D721Med (cell line): ENCODE results near the gene C17orf100.

Experiments
- DNase-seq: peaks from one replicate; pipeline ENCODE4 v3.0.0; 2011; ENCODE audit warnings: low spot score; ENCODE audit not compliant: insufficient read length
- FAIRE-seq: peaks from 2 replicates; lab custom pipeline; 2011; peaks lifted over from hg19 to GRCh38; lab: Jason Lieb, UNC
- TF ChIP-seq, protein P1 (sequence below): IDR thresholded peaks from 2 replicates; pipeline ENCODE4 v1.5.1; 2012; ENCODE audit warnings: mild to moderate bottlenecking, control low read depth; ENCODE audit not compliant: insufficient read depth; ENCODE audit errors: missing control alignments

The C17orf100 gene

GRCh38 chr17:6667516-6667915 lies 16.0 kb downstream of the C17orf100 start:
- TF ChIP-seq, protein P1, sequence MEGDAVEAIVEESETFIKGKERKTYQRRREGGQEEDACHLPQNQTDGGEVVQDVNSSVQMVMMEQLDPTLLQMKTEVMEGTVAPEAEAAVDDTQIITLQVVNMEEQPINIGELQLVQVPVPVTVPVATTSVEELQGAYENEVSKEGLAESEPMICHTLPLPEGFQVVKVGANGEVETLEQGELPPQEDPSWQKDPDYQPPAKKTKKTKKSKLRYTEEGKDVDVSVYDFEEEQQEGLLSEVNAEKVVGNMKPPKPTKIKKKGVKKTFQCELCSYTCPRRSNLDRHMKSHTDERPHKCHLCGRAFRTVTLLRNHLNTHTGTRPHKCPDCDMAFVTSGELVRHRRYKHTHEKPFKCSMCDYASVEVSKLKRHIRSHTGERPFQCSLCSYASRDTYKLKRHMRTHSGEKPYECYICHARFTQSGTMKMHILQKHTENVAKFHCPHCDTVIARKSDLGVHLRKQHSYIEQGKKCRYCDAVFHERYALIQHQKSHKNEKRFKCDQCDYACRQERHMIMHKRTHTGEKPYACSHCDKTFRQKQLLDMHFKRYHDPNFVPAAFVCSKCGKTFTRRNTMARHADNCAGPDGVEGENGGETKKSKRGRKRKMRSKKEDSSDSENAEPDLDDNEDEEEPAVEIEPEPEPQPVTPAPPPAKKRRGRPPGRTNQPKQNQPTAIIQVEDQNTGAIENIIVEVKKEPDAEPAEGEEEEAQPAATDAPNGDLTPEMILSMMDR, result no peak
- DNase-seq (no peak), FAIRE-seq (no peak)

- TF ChIP-seq, protein P1, result no peak
- FAIRE-seq, result no peak
These were observed 16.7 kb downstream of the C17orf100 start for GRCh38 chr17:6668219-6668618.

GRCh38 chr17:6668727-6669425 lies 17.3 kb downstream of the C17orf100 start:
- TF ChIP-seq, protein P1, result no peak
- DNase-seq, result no peak
- FAIRE-seq, result no peak

More at GRCh38 chr17:6668219-6668618, 16.7 kb downstream of the C17orf100 start:
- DNase-seq, result no peak

GRCh38 chr17:6669479-6670212 lies 18.1 kb downstream of the C17orf100 start:
- DNase-seq (no peak), FAIRE-seq (no peak)
- TF ChIP-seq, protein P1, result no peak

- FAIRE-seq, result no peak
- TF ChIP-seq, protein P1, result no peak
- DNase-seq, result no peak
These were observed 19.0 kb downstream of the C17orf100 start for GRCh38 chr17:6670571-6670970.

GRCh38 chr17:6670999-6671398 lies 19.4 kb downstream of the C17orf100 start:
- TF ChIP-seq, protein P1, result no peak
- no peak for DNase-seq
- FAIRE-seq, result no peak

DNA sequence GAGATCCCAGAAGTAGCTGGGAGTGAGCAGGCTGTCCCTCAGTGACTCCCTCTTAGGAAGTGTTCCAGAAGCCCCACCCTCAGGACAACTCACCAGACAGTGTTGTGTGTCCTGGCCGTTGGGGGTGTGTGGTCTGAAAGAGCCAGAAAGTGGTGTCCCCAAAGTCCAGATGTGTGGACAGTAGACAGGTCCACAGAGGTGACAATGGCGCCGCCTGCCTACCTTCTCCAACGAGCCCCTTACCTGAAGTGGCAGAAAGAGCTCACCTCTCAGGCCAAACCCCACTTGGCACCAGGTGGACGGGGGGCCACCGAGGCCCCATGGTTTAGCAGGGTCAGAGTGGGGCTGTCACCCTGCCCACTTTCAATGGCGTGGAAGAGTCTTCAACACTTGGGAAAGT lies 19.9 kb downstream of the C17orf100 start:
- DNase-seq (no peak), FAIRE-seq (no peak)
- TF ChIP-seq, protein P1, result no peak
